HCT116 (cell line): ENCODE results near the gene JAGN1. TPM values are rescaled to one million over a fixed set of nuclear protein-coding genes. Genes with fewer than 3 reads are reported as not detected.

Experiments
- ATAC-seq: fragments of 200-7000 bp; cut with Tn5 transposase; 2 replicates; pipeline ENCODE4 v1.9.1; 2020; ENCODE audit warnings: mild to moderate bottlenecking, moderate library complexity
- BruUV-seq: library from RNA; stranded (reverse); fragments of 400-500 nt; replicated peaks from 2 replicates; lab custom pipeline; 2021; lab: Mats Ljungman, UMichigan
- CTCF ChIA-PET: fragments of 300-600 bp; sonication (Branson Sonifier 250); formaldehyde crosslinking; loops from one replicate; lab custom pipeline; 2021; ENCODE audit warnings: antibody characterized with exemption; lab: Charles Lee
- POLR2A ChIA-PET: fragments of 300-600, 350-600 bp; sonication (Branson Sonifier 250); formaldehyde crosslinking; loops from one replicate; lab custom pipeline; 2021; ENCODE audit warnings: antibody characterized with exemption; lab: Charles Lee
- RAD21 ChIA-PET, 2 experiments: fragments of 300-600 bp; sonication (Branson Sonifier 250); formaldehyde crosslinking; loops; one replicate each; lab custom pipeline; 2023; ENCODE audit warnings: low total read pairs in 2 of 2; ENCODE audit not compliant: uncharacterized antibody in 2 of 2, unreplicated experiment in 2 of 2, low non-redundant PET in 1 of 2; lab: Charles Lee
- DNase-seq: peaks from one replicate; pipeline ENCODE4 v3.0.0-alpha.2; 2010; ENCODE audit warnings: low read depth, low spot score
- H2AFZ ChIP-seq: fragments of 200-600 bp; shearing (Covaris generic), sonication (generic); 2 replicates; pipeline ENCODE4 v1.6.1; 2017; ENCODE audit warnings: low read depth, mixed run types, mixed read lengths, antibody characterized with exemption, low read length; ENCODE audit not compliant: poor library complexity, severe bottlenecking
- H3K27ac ChIP-seq: 2 replicates; pipeline ENCODE4 v1.5.1; 2012; ENCODE audit warnings: low read depth, low read length
- H3K27me3 ChIP-seq: fragments of 200-600 bp; sonication (generic); 2 replicates; pipeline ENCODE4 v1.6.1; 2016; ENCODE audit warnings: mixed run types, low read length, mixed read lengths; ENCODE audit not compliant: insufficient read depth
- H3K36me3 ChIP-seq, 2 experiments: fragments of 200-500 bp in 1 of 2; fragments of 200-600 bp in 1 of 2; sonication (Bioruptor generic) in 1 of 2; sonication (generic) in 1 of 2; 2 replicates each; pipeline versions ENCODE4 v1.5.1 to v1.6.1; 2014 to 2016; ENCODE audit warnings: low read length in 2 of 2, inconsistent platforms in 1 of 2, mixed read lengths in 1 of 2, mixed run types in 1 of 2; ENCODE audit not compliant: insufficient read depth in 2 of 2, control insufficient read depth in 1 of 2
- H3K4me1 ChIP-seq, 2 experiments: fragments of 200-600 bp in 1 of 2; sonication (generic) in 1 of 2; 2 replicates each; pipeline versions ENCODE4 v1.5.1 to v1.6.1; 2012 to 2017; ENCODE audit warnings: low read length in 2 of 2, inconsistent platforms in 1 of 2, mild to moderate bottlenecking in 1 of 2, mixed read lengths in 1 of 2, mixed run types in 1 of 2, moderate library complexity in 1 of 2; ENCODE audit not compliant: insufficient read depth in 2 of 2, control insufficient read depth in 1 of 2
- H3K4me2 ChIP-seq: fragments of 200-600 bp; sonication (generic); 2 replicates; pipeline ENCODE4 v1.6.1; 2017; ENCODE audit warnings: mixed run types, low read length, mixed read lengths
- H3K4me3 ChIP-seq, 2 experiments: fragments of 200-600 bp in 1 of 2; sonication (generic) in 1 of 2; replicated peaks in 1 of 2; 2 replicates each; pipeline ENCODE4 v1.5.1; 2011 to 2016; ENCODE audit warnings: low read length in 2 of 2, control low read depth in 1 of 2, low read depth in 1 of 2, mild to moderate bottlenecking in 1 of 2, mixed read lengths in 1 of 2, mixed run types in 1 of 2
- H3K79me2 ChIP-seq: fragments of 200-600 bp; sonication (generic); 2 replicates; pipeline ENCODE4 v1.6.1; 2017; ENCODE audit warnings: mild to moderate bottlenecking, mixed run types, low read length, moderate library complexity, mixed read lengths; ENCODE audit not compliant: insufficient read depth
- H3K9ac ChIP-seq: fragments of 200-600 bp; sonication (generic); 2 replicates; pipeline ENCODE4 v1.6.1; 2016; ENCODE audit warnings: low read length, mixed read lengths
- H3K9me2 ChIP-seq: fragments of 200-600 bp; sonication (generic), shearing (Covaris generic); 2 replicates; pipeline ENCODE4 v1.6.1; 2017; ENCODE audit warnings: mixed run types, mild to moderate bottlenecking, moderate library complexity; ENCODE audit not compliant: insufficient read depth
- H3K9me3 ChIP-seq, 2 experiments: fragments of 200-500 bp in 1 of 2; fragments of 200-600 bp in 1 of 2; sonication (Bioruptor generic) in 1 of 2; sonication (generic) in 1 of 2; 2 replicates each; pipeline ENCODE4 v1.6.1; 2014 to 2017; ENCODE audit warnings: low read length in 2 of 2, mixed read lengths in 2 of 2, inconsistent platforms in 1 of 2, low read depth in 1 of 2, mild to moderate bottlenecking in 1 of 2, mixed run types in 1 of 2, moderate library complexity in 1 of 2; ENCODE audit not compliant: control insufficient read depth in 1 of 2, insufficient read depth in 1 of 2
- H4K20me1 ChIP-seq: fragments of 200-600 bp; sonication (generic), shearing (Covaris generic); 2 replicates; pipeline ENCODE4 v1.6.1; 2017; ENCODE audit warnings: mixed run types, mild to moderate bottlenecking, moderate library complexity; ENCODE audit not compliant: insufficient read depth
- CEBPB ChIP-seq: IDR thresholded peaks from 2 replicates; pipeline ENCODE4 v1.6.1; 2012; ENCODE audit warnings: low read depth
- ELF1 ChIP-seq: IDR thresholded peaks from 2 replicates; pipeline ENCODE4 v1.6.1; 2012; ENCODE audit warnings: low read depth, borderline replicate concordance
- EZH2phosphoT487 ChIP-seq: fragments of 200-600 bp; IDR thresholded peaks from 2 replicates; pipeline ENCODE4 v1.6.1; 2018; ENCODE audit warnings: antibody characterized with exemption, borderline replicate concordance
- FOSL1 ChIP-seq: IDR thresholded peaks from 2 replicates; pipeline ENCODE4 v1.6.1; 2012; ENCODE audit warnings: low read depth
- JUND ChIP-seq: IDR thresholded peaks from 2 replicates; pipeline ENCODE4 v1.6.1; 2012
- RAD21 ChIP-seq: IDR thresholded peaks from 2 replicates; pipeline ENCODE4 v1.6.1; 2012; ENCODE audit warnings: low read depth, mild to moderate bottlenecking
- SIN3A ChIP-seq: IDR thresholded peaks from 2 replicates; pipeline ENCODE4 v1.6.1; 2012; ENCODE audit warnings: low read depth
- SP1 ChIP-seq: IDR thresholded peaks from 2 replicates; pipeline ENCODE4 v1.6.1; 2012; ENCODE audit warnings: low read depth
- TCF7L2 ChIP-seq: IDR thresholded peaks from 2 replicates; pipeline ENCODE4 v1.7.0; 2011; ENCODE audit warnings: borderline replicate concordance, inconsistent platforms; ENCODE audit not compliant: insufficient read depth, insufficient read length; ENCODE audit errors: extremely low read depth
- YY1 ChIP-seq: IDR thresholded peaks from 2 replicates; pipeline ENCODE4 v1.6.1; 2011; ENCODE audit warnings: low read length, low read depth, moderate library complexity, mild to moderate bottlenecking; ENCODE audit not compliant: insufficient replicate concordance; ENCODE audit errors: extremely low read depth
- ZFX ChIP-seq: fragments of 450-650 bp; IDR thresholded peaks from 2 replicates; pipeline ENCODE4 v1.6.1; 2017
- ZNF274 ChIP-seq: fragments of 200-500 bp; sonication (Bioruptor generic); IDR thresholded peaks from 2 replicates; pipeline ENCODE4 v1.6.1; 2014; ENCODE audit warnings: mild to moderate bottlenecking, low read depth, low read length, inconsistent platforms
- intact Hi-C: fragments of 100-400 bp; cut with micrococcal nuclease; formaldehyde crosslinking; loops from 2 replicates; pipeline ENCODE4 v1.10.0; 2022
- total RNA-seq: library from RNA; stranded (reverse); gene quantifications from one replicate; pipeline ENCODE4 v1.2.1, GENCODE V29; 2021; ENCODE audit not compliant: unreplicated experiment
- TF ChIP-seq, protein P1 (sequence below): IDR thresholded peaks from 2 replicates; pipeline ENCODE4 v1.6.1; 2012; ENCODE audit warnings: low read depth
- TF ChIP-seq, protein P2 (sequence below): IDR thresholded peaks from 2 replicates; pipeline ENCODE4 v1.6.1; 2012

The JAGN1 gene
- total RNA-seq, 1 experiment from 2014 or later = 33.4 TPM

DNA sequence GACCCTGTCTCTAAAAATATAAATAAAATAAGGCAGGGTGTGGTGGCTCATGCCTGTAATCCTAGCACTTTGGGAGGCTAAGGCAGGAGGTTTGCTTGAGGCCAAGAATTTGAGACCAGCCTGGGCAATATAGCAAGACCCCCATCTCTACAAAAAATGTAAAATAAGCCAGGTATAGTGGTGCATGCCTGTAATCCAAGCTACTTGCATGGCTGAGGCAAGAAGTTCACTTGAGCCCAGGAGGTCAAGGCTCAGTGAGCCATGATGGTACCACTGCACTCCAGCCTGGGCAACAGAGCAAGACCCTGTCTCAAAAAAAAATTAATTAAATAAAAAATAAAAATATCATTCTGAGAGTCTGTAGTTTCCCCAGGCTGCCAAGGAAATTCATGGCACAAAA lies 4.1 kb upstream of the JAGN1 start (continued):
- no peak for TF ChIP-seq ELF1
- TF ChIP-seq TCF7L2 = no peak
- TF ChIP-seq, protein P1, sequence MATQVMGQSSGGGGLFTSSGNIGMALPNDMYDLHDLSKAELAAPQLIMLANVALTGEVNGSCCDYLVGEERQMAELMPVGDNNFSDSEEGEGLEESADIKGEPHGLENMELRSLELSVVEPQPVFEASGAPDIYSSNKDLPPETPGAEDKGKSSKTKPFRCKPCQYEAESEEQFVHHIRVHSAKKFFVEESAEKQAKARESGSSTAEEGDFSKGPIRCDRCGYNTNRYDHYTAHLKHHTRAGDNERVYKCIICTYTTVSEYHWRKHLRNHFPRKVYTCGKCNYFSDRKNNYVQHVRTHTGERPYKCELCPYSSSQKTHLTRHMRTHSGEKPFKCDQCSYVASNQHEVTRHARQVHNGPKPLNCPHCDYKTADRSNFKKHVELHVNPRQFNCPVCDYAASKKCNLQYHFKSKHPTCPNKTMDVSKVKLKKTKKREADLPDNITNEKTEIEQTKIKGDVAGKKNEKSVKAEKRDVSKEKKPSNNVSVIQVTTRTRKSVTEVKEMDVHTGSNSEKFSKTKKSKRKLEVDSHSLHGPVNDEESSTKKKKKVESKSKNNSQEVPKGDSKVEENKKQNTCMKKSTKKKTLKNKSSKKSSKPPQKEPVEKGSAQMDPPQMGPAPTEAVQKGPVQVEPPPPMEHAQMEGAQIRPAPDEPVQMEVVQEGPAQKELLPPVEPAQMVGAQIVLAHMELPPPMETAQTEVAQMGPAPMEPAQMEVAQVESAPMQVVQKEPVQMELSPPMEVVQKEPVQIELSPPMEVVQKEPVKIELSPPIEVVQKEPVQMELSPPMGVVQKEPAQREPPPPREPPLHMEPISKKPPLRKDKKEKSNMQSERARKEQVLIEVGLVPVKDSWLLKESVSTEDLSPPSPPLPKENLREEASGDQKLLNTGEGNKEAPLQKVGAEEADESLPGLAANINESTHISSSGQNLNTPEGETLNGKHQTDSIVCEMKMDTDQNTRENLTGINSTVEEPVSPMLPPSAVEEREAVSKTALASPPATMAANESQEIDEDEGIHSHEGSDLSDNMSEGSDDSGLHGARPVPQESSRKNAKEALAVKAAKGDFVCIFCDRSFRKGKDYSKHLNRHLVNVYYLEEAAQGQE = no peak
- no peak for TF ChIP-seq JUND
- no peak for TF ChIP-seq RAD21
- TF ChIP-seq SP1 = no peak
- TF ChIP-seq, all 23 proteins: peak for 0

GRCh38 chr3:9887480-9887879 lies 2.9 kb upstream of the JAGN1 start:
- ChIA-PET POLR2A (no interaction called here), CTCF (no interaction called here)

More at GRCh38 chr3:9887480-9887879, 2.9 kb upstream of the JAGN1 start:
- TF ChIP-seq, protein P2, sequence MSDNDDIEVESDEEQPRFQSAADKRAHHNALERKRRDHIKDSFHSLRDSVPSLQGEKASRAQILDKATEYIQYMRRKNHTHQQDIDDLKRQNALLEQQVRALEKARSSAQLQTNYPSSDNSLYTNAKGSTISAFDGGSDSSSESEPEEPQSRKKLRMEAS = no peak
- TF ChIP-seq EZH2phosphoT487 = no peak
- TF ChIP-seq TCF7L2 = no peak
- no peak for TF ChIP-seq SP1
- TF ChIP-seq JUND = no peak
- no peak for TF ChIP-seq ZNF274
- no peak for TF ChIP-seq CEBPB
- TF ChIP-seq FOSL1 = no peak
- no peak for TF ChIP-seq RAD21
- no peak for TF ChIP-seq ELF1
- TF ChIP-seq YY1 = no peak
- TF ChIP-seq SIN3A = no peak
- no peak for TF ChIP-seq ZFX
- Histone ChIP-seq H3K9ac (no peak overlapping the region), H3K4me2 (no peak overlapping the region), H3K4me3 (no peak overlapping the region), H3K27ac (no peak overlapping the region), H3K79me2 (peaks cover 20% of the 10 kb centered on the region), H3K4me1 (peaks cover 21 to 35% of the 10 kb centered on the region in 2 experiments), H3K27me3 (no peaks in the 10 kb centered on the region), H4K20me1 (no peaks in the 10 kb centered on the region), H3K36me3 (peaks cover 2 to 3% of the 10 kb centered on the region in 2 experiments; a peak in 3 of 4 replicates), H3K9me3 (no peaks in the 10 kb centered on the region), H2AFZ (no peak overlapping the region), H3K9me2 (no peaks in the 10 kb centered on the region)
- BruUV-seq = no TSS peak
- DNase-seq (no peak), ATAC-seq (no peak)
- intact Hi-C loops = no loop called here
- RAD21 ChIA-PET = no interaction called here
